Endodermal cell (in vitro differentiated cells): Measurements from ENCODE around the gene LTBP2. TPM values are rescaled to one million over a fixed set of nuclear protein-coding genes. Genes with fewer than 3 reads are reported as not detected.
A peak's percentile ranks its signal among the peaks of the same experiment; 100 is the strongest.

Experiments
- DNase-seq: peaks from one replicate; pipeline ENCODE4 v3.0.0-alpha.2; 2017
- H3K27ac ChIP-seq: 2 replicates; pipeline ENCODE4 v1.5.1; 2013; ENCODE audit warnings: mild to moderate bottlenecking, low read depth, low read length, moderate library complexity
- H3K27me3 ChIP-seq: 2 replicates; pipeline ENCODE4 v1.6.1; 2013; ENCODE audit warnings: mild to moderate bottlenecking, low read length, moderate library complexity; ENCODE audit not compliant: insufficient read depth, control insufficient read depth, poor library complexity, severe bottlenecking
- H3K36me3 ChIP-seq: 2 replicates; pipeline ENCODE4 v1.7.0; 2013; ENCODE audit warnings: mild to moderate bottlenecking, low read length, moderate library complexity; ENCODE audit not compliant: control insufficient read depth, insufficient read depth
- H3K4me1 ChIP-seq: one replicate; pipeline ENCODE4 v1.7.0; 2013; ENCODE audit warnings: low read length; ENCODE audit not compliant: control insufficient read depth, insufficient read depth
- H3K4me3 ChIP-seq: 2 replicates; pipeline ENCODE4 v1.5.1; 2013; ENCODE audit warnings: mild to moderate bottlenecking, low read length, moderate library complexity
- H3K9ac ChIP-seq: 2 replicates; pipeline ENCODE4 v1.6.1; 2013; ENCODE audit warnings: mild to moderate bottlenecking, low read length, moderate library complexity; ENCODE audit not compliant: poor library complexity, severe bottlenecking; ENCODE audit errors: extremely low read depth
- H3K9me3 ChIP-seq: 2 replicates; pipeline ENCODE4 v1.6.1; 2013; ENCODE audit warnings: mild to moderate bottlenecking, low read length, moderate library complexity; ENCODE audit not compliant: control insufficient read depth
- H3K27ac Mint-ChIP-seq: 2 replicates; pipeline ENCODE4 v1.8.0; 2020; ENCODE audit warnings: mixed read lengths
- H3K27me3 Mint-ChIP-seq: 2 replicates; pipeline ENCODE4 v1.8.0; 2021; ENCODE audit warnings: mild to moderate bottlenecking, mixed read lengths; ENCODE audit not compliant: insufficient read depth
- H3K36me3 Mint-ChIP-seq: 2 replicates; pipeline ENCODE4 v1.8.0; 2020; ENCODE audit warnings: low read depth, mixed read lengths
- H3K4me1 Mint-ChIP-seq: 2 replicates; pipeline ENCODE4 v1.8.0; 2020; ENCODE audit warnings: mixed read lengths
- H3K4me3 Mint-ChIP-seq: 2 replicates; pipeline ENCODE4 v1.8.0; 2020; ENCODE audit warnings: mild to moderate bottlenecking, moderate library complexity, mixed read lengths
- H3K9me3 Mint-ChIP-seq: 2 replicates; pipeline ENCODE4 v1.8.0; 2020; ENCODE audit warnings: mild to moderate bottlenecking, mixed read lengths
- WGBS, 2 experiments: methylation state at CpG; one replicate each; pipeline versions ENCODE4 v1.1.5 to v1.1.7; 2013; ENCODE audit warnings: missing lambda C conversion rate in 2 of 2, mixed read lengths in 1 of 2; ENCODE audit not compliant: insufficient coverage in 1 of 2, insufficient read length in 1 of 2; 5-methylcytosine and 5-hydroxymethylcytosine counted together
- total RNA-seq, 2 donors: library from RNA; stranded (reverse); fragmentation: NEBNext Ultra II Directional in 1 of 2; extraction: Animal tissue kit (Norgen Biotek cat#: 25700) in 1 of 2; gene quantifications; 2 replicates in 1 of 2; 3 replicates in 1 of 2; pipeline ENCODE4 v1.2.1, GENCODE V29; 2021
- TF ChIP-seq, protein P1 (sequence below): fragments of 200-600 bp; sonication (generic); conservative IDR thresholded peaks from 2 replicates; pipeline ENCODE4 v1.5.0; 2021; ENCODE audit warnings: antibody characterized with exemption, mild to moderate bottlenecking

Gene LTBP2
- total RNA-seq, 2 donors from 2014 or later = 1.7 to 2.9 TPM

DNA sequence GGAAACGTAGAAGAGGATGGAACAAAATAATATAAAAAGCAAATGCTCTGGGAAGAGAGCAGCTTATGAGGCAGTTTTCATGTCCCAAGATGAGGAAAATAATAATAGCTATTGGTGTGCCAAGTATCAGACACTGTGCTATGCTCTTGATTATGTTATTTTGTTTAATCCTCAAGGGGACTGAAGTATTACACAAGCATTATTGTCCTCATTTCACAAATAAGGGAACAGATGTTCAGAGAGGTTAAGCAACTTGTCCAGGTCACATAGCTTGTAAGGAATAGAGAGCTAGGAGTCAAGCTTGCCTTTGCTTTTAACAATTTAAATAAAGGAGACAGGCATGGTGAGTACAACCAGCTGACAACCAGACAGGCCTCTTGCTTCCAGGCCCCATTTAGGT lies 26.9 kb upstream of the LTBP2 start:
- no peak for DNase-seq
- Mint-ChIP-seq H3K4me1 (peaks cover 41% of the 10 kb centered on the region), H3K4me3 (no peak overlapping the region), H3K27me3 (no peaks in the 10 kb centered on the region), H3K27ac (no peak overlapping the region), H3K36me3 (no peaks in the 10 kb centered on the region), H3K9me3 (no peaks in the 10 kb centered on the region)
- TF ChIP-seq, protein P1, sequence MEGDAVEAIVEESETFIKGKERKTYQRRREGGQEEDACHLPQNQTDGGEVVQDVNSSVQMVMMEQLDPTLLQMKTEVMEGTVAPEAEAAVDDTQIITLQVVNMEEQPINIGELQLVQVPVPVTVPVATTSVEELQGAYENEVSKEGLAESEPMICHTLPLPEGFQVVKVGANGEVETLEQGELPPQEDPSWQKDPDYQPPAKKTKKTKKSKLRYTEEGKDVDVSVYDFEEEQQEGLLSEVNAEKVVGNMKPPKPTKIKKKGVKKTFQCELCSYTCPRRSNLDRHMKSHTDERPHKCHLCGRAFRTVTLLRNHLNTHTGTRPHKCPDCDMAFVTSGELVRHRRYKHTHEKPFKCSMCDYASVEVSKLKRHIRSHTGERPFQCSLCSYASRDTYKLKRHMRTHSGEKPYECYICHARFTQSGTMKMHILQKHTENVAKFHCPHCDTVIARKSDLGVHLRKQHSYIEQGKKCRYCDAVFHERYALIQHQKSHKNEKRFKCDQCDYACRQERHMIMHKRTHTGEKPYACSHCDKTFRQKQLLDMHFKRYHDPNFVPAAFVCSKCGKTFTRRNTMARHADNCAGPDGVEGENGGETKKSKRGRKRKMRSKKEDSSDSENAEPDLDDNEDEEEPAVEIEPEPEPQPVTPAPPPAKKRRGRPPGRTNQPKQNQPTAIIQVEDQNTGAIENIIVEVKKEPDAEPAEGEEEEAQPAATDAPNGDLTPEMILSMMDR = no peak
- 92 to 94% methylated on average over 1 of the region's 1 CpG for WGBS, 2 experiments
- Histone ChIP-seq H3K9ac (no peak overlapping the region), H3K4me3 (no peak overlapping the region), H3K4me1 (peaks cover 21% of the 10 kb centered on the region), H3K9me3 (no peaks in the 10 kb centered on the region), H3K36me3 (no peaks in the 10 kb centered on the region), H3K27ac (no peak overlapping the region), H3K27me3 (no peaks in the 10 kb centered on the region)

DNA sequence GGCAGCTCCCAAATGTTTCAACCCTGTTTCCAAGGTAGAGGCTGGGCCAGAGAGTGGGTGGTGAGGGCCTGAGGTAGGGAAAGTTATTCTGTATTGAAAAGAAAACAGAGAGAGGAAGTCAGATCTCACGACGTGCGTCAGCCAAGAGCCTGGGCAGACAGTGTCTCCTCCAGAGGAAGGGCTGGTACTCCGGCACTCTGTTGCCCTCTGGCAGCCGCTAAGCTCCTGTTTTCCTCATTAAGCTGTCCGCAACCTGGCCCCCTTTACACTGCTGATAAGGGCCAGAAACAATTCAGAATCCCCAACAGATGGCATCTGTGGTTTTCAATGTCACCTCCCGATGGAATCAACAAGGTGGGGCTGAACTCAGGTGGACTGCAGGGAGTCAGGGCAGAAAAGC lies 26.0 kb upstream of the LTBP2 start:
- Mint-ChIP-seq H3K27me3 (no peaks in the 10 kb centered on the region), H3K36me3 (no peaks in the 10 kb centered on the region), H3K4me1 (peaks cover 41% of the 10 kb centered on the region), H3K4me3 (no peak overlapping the region), H3K9me3 (no peaks in the 10 kb centered on the region), H3K27ac (peak overlapping the region; percentile 2)
- Histone ChIP-seq H3K9ac (no peak overlapping the region), H3K27me3 (no peaks in the 10 kb centered on the region), H3K9me3 (no peaks in the 10 kb centered on the region), H3K27ac (no peak overlapping the region), H3K4me3 (peak overlapping the region; percentile 42), H3K36me3 (no peaks in the 10 kb centered on the region), H3K4me1 (peaks cover 21% of the 10 kb centered on the region)
- WGBS, 2 experiments = 81 to 83% methylated on average over 4 to 7 of the region's 7 CpGs
- TF ChIP-seq, protein P1 = peak; percentile 45
- DNase-seq = peak; percentile 67

DNA sequence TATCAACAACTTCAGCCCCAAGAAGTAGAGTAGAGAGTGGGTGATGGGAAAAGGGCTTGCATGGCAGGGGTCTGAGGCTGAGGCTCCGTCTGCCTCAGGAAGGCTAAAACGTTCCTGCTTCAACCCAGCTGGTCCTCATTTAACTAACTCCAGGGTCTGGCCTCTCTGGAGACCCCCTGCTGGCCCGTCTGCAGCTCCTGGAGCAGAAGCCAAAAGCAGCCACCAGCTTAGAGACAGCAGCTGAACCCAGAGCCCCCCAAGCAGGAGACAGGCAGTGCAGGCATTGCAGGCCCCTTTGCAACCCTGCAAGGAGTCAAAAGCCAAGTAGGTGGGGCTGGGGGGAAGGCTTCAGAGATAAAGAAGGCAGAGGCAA lies 25.1 kb upstream of the LTBP2 start:
- DNase-seq = peak; percentile 77
- Histone ChIP-seq H3K9me3 (no peaks in the 10 kb centered on the region), H3K4me3 (peak overlapping the region; percentile 42), H3K9ac (peak overlapping the region; percentile 18), H3K36me3 (no peaks in the 10 kb centered on the region), H3K4me1 (peaks cover 21% of the 10 kb centered on the region), H3K27ac (peak overlapping the region; percentile 61), H3K27me3 (no peaks in the 10 kb centered on the region)
- H3K27me3 Mint-ChIP-seq = no peaks in the 10 kb centered on the region
- no peaks in the 10 kb centered on the region for H3K36me3 Mint-ChIP-seq
- H3K9me3 Mint-ChIP-seq = no peaks in the 10 kb centered on the region
- H3K4me3 Mint-ChIP-seq = peak overlapping the region; percentile 26
- 17 to 24% methylated on average over 1 to 3 of the region's 3 CpGs for WGBS, 2 experiments
- peaks cover 43% of the 10 kb centered on the region for H3K4me1 Mint-ChIP-seq
- H3K27ac Mint-ChIP-seq = peak overlapping the region; percentile 71
- TF ChIP-seq, protein P1 = no peak
